Activated naive CD8-positive, alpha-beta T cell treated with anti-CD3 and anti-CD28 coated beads, Interleukin-2, amount 50 U/mL, for 24 hours (primary cell): ENCODE data around the gene DGKI.

Experiments used
- ATAC-seq: fragments of 150-1000 bp; cut with Tn5 transposase; one replicate; pipeline ENCODE4 v1.10.0; 2021
- DNase-seq: peaks from one replicate; pipeline ENCODE4 v3.0.0; 2021
- H3K27ac Mint-ChIP-seq: one replicate; pipeline ENCODE4 v1.8.0; 2021; ENCODE audit warnings: mild to moderate bottlenecking, mixed read lengths
- H3K27me3 Mint-ChIP-seq: one replicate; pipeline ENCODE4 v1.8.0; 2021; ENCODE audit warnings: mixed read lengths
- H3K36me3 Mint-ChIP-seq: one replicate; pipeline ENCODE4 v1.8.0; 2021; ENCODE audit warnings: low read depth, mixed read lengths
- H3K4me1 Mint-ChIP-seq: one replicate; pipeline ENCODE4 v1.8.0; 2021; ENCODE audit warnings: mixed read lengths
- H3K4me3 Mint-ChIP-seq: one replicate; pipeline ENCODE4 v1.8.0; 2021; ENCODE audit warnings: mild to moderate bottlenecking, moderate library complexity, mixed read lengths
- H3K9me3 Mint-ChIP-seq: one replicate; pipeline ENCODE4 v1.8.0; 2021; ENCODE audit warnings: mixed read lengths

DGKI gene

GRCh38 chr7:137578541-137578940 lies 268.2 kb downstream of the DGKI start:
- Mint-ChIP-seq H3K27me3 (peaks cover 4% of the 10 kb centered on the region), H3K9me3 (no peaks in the 10 kb centered on the region), H3K4me3 (no peak overlapping the region), H3K4me1 (no peaks in the 10 kb centered on the region), H3K36me3 (no peaks in the 10 kb centered on the region), H3K27ac (no peak overlapping the region)
- no peak for ATAC-seq
- no peak for DNase-seq

- H3K27ac Mint-ChIP-seq, result no peak overlapping the region
- no peaks in the 10 kb centered on the region for H3K36me3 Mint-ChIP-seq
- H3K4me3 Mint-ChIP-seq, result no peak overlapping the region
- ATAC-seq (no peak), DNase-seq (no peak)
- H3K9me3 Mint-ChIP-seq, result no peaks in the 10 kb centered on the region
- H3K27me3 Mint-ChIP-seq, result peaks cover 4% of the 10 kb centered on the region
- H3K4me1 Mint-ChIP-seq, result no peaks in the 10 kb centered on the region
Observed at GRCh38 chr7:137577184-137577583, 269.6 kb downstream of the DGKI start.

DNA sequence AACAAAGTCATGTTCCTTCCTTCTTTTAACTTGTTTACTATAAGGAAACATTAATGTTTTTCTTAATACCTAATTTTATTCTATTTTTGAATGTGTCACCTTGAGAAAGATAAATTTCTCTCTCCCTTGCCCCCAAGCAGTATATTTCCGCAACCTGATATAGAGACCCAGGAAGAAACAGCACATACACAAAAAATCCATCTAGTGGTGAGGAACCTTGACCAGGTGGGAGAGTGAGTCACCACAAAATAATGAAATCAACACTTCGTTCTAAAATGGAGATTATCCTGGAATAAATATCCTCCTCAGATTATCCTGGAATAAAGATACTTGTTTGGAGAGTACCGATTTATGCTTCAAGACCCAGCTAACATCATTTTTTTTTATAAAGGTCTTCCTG lies 270.3 kb downstream of the DGKI start:
- DNase-seq (no peak), ATAC-seq (no peak)
- no peak overlapping the region for H3K4me3 Mint-ChIP-seq
- H3K27me3 Mint-ChIP-seq, result peaks cover 4% of the 10 kb centered on the region
- H3K9me3 Mint-ChIP-seq, result no peaks in the 10 kb centered on the region
- no peaks in the 10 kb centered on the region for H3K36me3 Mint-ChIP-seq
- no peak overlapping the region for H3K27ac Mint-ChIP-seq
- H3K4me1 Mint-ChIP-seq, result no peaks in the 10 kb centered on the region

DNA sequence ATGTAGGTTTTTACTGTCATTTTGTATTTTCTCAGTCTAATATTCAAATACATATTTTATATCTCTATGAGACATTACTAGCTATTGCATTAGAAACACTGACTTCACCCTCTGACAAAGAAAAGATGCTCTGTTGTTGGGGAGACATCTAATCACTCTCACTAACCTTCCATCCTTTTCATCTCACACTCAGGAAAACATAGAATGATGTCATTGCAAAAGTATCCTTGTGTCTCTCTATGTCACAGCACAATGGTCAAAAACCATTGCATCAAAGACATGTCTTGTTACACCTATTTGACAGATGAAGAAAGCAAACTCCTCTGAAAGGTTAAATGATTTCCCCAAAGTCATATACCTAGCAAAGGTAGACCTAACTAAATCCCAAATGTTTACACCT lies 272.0 kb downstream of the DGKI start:
- Mint-ChIP-seq H3K4me1 (no peaks in the 10 kb centered on the region), H3K9me3 (no peaks in the 10 kb centered on the region), H3K27me3 (peaks cover 4% of the 10 kb centered on the region), H3K36me3 (no peaks in the 10 kb centered on the region), H3K4me3 (no peak overlapping the region), H3K27ac (no peak overlapping the region)
- ATAC-seq, result no peak
- DNase-seq, result no peak

GRCh38 chr7:137572056-137572784 lies 274.6 kb downstream of the DGKI start:
- no peaks in the 10 kb centered on the region for H3K4me1 Mint-ChIP-seq
- no peaks in the 10 kb centered on the region for H3K27me3 Mint-ChIP-seq
- DNase-seq, result no peak
- H3K27ac Mint-ChIP-seq, result no peak overlapping the region
- no peaks in the 10 kb centered on the region for H3K36me3 Mint-ChIP-seq
- H3K9me3 Mint-ChIP-seq, result no peaks in the 10 kb centered on the region
- ATAC-seq, result no peak
- no peak overlapping the region for H3K4me3 Mint-ChIP-seq

- DNase-seq, result no peak
- no peaks in the 10 kb centered on the region for H3K27me3 Mint-ChIP-seq
- no peak for ATAC-seq
- H3K4me3 Mint-ChIP-seq, result no peak overlapping the region
- no peak overlapping the region for H3K27ac Mint-ChIP-seq
- H3K4me1 Mint-ChIP-seq, result no peaks in the 10 kb centered on the region
- H3K9me3 Mint-ChIP-seq, result peaks cover 5% of the 10 kb centered on the region
- H3K36me3 Mint-ChIP-seq, result no peaks in the 10 kb centered on the region
Observed at GRCh38 chr7:137564677-137565076, 282.1 kb downstream of the DGKI start.

DNA sequence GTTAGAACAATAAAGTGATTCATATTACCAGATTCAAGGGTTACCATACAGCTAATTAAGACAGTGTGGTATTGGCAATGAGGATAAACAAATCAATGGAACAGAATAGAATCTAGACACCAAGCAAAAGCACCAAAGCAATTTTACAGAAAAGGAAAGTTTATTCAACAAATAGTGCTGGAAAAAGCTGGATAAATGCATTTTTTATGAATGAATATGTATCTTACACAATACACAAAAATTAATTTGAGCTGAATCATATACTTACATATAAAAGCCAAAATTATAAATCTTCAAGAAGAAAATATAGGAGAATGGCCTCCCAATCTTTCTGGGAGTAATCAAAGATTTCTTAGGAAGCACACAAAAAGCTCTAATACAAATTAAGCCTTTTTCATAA lies 282.8 kb downstream of the DGKI start:
- Mint-ChIP-seq H3K36me3 (no peaks in the 10 kb centered on the region), H3K4me3 (no peak overlapping the region), H3K4me1 (no peaks in the 10 kb centered on the region), H3K9me3 (peaks cover 5% of the 10 kb centered on the region), H3K27me3 (no peaks in the 10 kb centered on the region), H3K27ac (no peak overlapping the region)
- DNase-seq, result no peak
- no peak for ATAC-seq

GRCh38 chr7:137547485-137547884 lies 299.3 kb downstream of the DGKI start:
- no peaks in the 10 kb centered on the region for H3K27me3 Mint-ChIP-seq
- H3K4me1 Mint-ChIP-seq, result no peaks in the 10 kb centered on the region
- no peak overlapping the region for H3K27ac Mint-ChIP-seq
- no peak for DNase-seq
- no peak for ATAC-seq
- H3K4me3 Mint-ChIP-seq, result no peak overlapping the region
- no peaks in the 10 kb centered on the region for H3K9me3 Mint-ChIP-seq
- no peaks in the 10 kb centered on the region for H3K36me3 Mint-ChIP-seq

DNA sequence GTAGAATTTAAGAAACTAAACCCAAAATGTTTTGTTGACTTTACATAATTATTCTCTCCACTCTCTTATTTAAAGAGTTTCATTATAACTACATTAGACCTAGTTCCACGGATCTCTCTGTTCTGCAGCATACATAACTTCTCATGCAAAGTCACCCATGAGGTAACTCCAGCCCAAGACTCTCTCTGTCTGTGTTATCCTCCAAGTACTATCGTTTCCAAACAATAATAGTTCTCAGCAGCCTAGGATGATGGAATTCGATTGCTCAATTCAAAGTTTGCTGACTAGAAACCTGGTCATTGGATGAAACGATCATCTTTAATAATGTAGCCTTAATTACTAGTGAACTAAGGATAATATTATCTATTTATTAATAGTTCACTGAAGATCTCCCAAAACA lies 300.1 kb downstream of the DGKI start:
- Mint-ChIP-seq H3K27me3 (no peaks in the 10 kb centered on the region), H3K4me1 (no peaks in the 10 kb centered on the region), H3K27ac (no peak overlapping the region), H3K4me3 (no peak overlapping the region), H3K9me3 (no peaks in the 10 kb centered on the region), H3K36me3 (no peaks in the 10 kb centered on the region)
- DNase-seq, result no peak
- ATAC-seq, result no peak

DNA sequence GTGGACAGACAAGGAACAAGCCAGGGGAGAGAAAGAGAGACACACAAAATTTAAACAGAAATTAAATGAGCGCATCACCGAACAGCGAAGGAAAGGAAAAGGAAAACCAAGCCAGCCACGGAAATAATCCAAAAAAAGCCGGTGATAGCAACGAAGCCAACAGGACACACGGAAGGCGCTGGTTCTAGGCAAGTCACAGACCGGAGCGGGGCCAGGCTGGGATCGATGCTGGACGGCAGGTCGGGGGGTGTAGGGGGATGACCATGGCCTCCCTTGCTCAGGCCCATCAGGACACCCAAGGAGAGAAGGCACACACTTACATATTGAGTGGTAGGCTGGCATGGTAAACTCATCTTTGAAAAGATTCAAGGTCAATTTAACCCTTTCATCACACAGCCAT lies 300.8 kb downstream of the DGKI start:
- Mint-ChIP-seq H3K4me1 (no peaks in the 10 kb centered on the region), H3K9me3 (no peaks in the 10 kb centered on the region), H3K27me3 (no peaks in the 10 kb centered on the region), H3K4me3 (no peak overlapping the region), H3K36me3 (no peaks in the 10 kb centered on the region), H3K27ac (no peak overlapping the region)
- DNase-seq (no peak), ATAC-seq (no peak)

DNA sequence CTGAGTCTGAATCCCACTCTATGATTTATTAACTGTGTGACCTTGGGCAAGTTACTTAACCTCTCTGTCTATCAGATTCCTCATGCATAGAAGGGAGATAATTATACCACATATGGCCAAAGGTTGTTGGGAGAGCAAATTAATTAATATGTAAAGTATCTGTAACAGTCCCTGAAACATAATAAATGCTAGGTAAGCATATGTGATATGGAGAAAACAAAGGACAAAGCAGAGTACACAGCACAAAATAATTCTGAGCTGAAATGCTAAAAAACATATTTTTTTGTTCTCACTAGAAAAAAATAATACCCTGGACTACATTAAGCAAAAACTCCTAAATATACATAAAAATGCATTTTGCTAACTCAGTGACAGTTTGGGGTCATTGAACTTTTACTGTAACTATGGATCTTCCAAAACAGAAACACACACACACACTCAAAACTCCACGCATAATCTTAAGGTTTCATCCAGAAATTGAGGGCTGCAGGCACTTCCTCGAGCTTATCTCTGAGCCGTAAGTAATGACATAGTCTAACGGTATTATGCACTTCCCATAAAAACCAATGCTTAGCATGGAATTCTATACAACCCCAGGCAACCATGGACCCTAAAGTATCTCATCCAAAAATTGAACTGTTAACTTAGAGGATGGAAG lies 301.6 kb downstream of the DGKI start:
- H3K4me3 Mint-ChIP-seq, result no peak overlapping the region
- H3K36me3 Mint-ChIP-seq, result no peaks in the 10 kb centered on the region
- ATAC-seq (no peak), DNase-seq (no peak)
- H3K4me1 Mint-ChIP-seq, result no peaks in the 10 kb centered on the region
- no peaks in the 10 kb centered on the region for H3K9me3 Mint-ChIP-seq
- no peaks in the 10 kb centered on the region for H3K27me3 Mint-ChIP-seq
- H3K27ac Mint-ChIP-seq, result no peak overlapping the region

- Mint-ChIP-seq H3K4me1 (no peaks in the 10 kb centered on the region), H3K9me3 (no peaks in the 10 kb centered on the region), H3K4me3 (no peak overlapping the region), H3K36me3 (no peaks in the 10 kb centered on the region), H3K27me3 (no peaks in the 10 kb centered on the region), H3K27ac (no peak overlapping the region)
- no peak for DNase-seq
- no peak for ATAC-seq
Observed at GRCh38 chr7:137544453-137545058, 302.2 kb downstream of the DGKI start.

GRCh38 chr7:137539111-137539715 lies 307.6 kb downstream of the DGKI start:
- Mint-ChIP-seq H3K9me3 (no peaks in the 10 kb centered on the region), H3K27ac (no peak overlapping the region), H3K36me3 (no peaks in the 10 kb centered on the region), H3K4me1 (no peaks in the 10 kb centered on the region), H3K27me3 (peaks cover 2% of the 10 kb centered on the region), H3K4me3 (no peak overlapping the region)
- no peak for DNase-seq
- ATAC-seq, result no peak

DNA sequence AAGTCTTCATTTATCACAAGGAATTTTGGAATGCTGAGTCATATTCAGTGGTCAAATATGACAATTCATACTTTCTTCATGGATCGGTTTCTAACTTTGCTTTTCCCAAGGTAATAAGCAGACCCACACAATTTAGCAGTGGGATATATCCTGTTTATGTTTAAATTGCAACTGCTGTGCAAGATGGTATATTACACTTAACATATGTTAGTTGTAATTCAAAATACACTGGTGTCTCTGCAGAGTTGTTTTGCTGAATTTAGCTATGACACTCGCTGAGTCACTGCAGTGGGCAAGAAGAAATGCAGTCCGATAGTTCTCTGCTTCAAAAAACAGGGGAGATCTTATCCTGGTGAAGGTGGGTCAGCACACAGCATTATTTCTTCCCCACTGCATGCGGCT lies 308.4 kb downstream of the DGKI start:
- no peak overlapping the region for H3K4me3 Mint-ChIP-seq
- H3K27ac Mint-ChIP-seq, result no peak overlapping the region
- DNase-seq (no peak), ATAC-seq (no peak)
- no peaks in the 10 kb centered on the region for H3K9me3 Mint-ChIP-seq
- H3K27me3 Mint-ChIP-seq, result peaks cover 2% of the 10 kb centered on the region
- no peaks in the 10 kb centered on the region for H3K36me3 Mint-ChIP-seq
- no peaks in the 10 kb centered on the region for H3K4me1 Mint-ChIP-seq

DNA sequence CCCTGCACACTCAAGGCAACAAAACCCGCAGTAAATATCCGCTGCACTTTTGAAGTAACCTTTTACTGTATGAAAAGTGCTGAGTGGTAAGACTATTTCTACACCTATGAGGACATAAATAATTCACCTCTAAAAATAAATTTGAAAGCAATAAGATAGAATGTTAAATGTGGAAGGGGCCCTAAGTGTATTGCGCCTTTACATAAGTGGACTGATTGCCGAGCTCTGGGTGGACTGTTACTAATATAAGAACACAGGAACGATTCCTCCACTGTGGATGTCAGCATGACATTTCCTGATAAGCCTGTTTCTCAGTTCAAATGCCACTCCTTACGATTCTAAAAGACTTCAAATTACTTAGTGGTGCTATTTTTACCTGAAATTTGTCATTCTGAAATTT lies 311.2 kb downstream of the DGKI start:
- DNase-seq (no peak), ATAC-seq (no peak)
- Mint-ChIP-seq H3K36me3 (no peaks in the 10 kb centered on the region), H3K9me3 (no peaks in the 10 kb centered on the region), H3K4me3 (no peak overlapping the region), H3K4me1 (no peaks in the 10 kb centered on the region), H3K27me3 (peaks cover 2% of the 10 kb centered on the region), H3K27ac (no peak overlapping the region)
